Measurements from ENCODE around the gene UPP1.

UPP1 gene

DNA sequence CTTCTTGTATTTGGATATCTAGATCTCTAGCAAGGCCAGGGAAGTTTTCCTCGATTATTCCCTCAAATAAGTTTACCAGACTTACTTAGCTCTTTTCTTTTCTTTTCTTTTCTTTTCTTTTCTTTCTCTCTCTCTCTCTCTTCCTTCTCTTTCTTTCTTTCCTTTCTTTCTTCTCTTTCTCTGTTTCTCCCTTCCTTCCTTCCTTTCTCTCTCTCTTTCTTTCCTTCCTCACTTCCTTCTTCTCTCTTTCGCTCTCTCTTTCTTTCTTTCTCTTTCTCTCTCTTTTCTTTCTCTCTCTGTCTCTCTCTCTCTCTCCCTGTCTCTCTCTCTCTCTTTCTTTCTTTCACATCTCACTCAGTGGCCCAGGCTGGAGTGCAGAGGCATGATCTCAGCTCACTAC lies 37.0 kb downstream of the UPP1 start:
- DNase-seq (ENCODE audit: extremely low read depth, low read depth) = no peak
- TF ChIP-seq, protein P1, sequence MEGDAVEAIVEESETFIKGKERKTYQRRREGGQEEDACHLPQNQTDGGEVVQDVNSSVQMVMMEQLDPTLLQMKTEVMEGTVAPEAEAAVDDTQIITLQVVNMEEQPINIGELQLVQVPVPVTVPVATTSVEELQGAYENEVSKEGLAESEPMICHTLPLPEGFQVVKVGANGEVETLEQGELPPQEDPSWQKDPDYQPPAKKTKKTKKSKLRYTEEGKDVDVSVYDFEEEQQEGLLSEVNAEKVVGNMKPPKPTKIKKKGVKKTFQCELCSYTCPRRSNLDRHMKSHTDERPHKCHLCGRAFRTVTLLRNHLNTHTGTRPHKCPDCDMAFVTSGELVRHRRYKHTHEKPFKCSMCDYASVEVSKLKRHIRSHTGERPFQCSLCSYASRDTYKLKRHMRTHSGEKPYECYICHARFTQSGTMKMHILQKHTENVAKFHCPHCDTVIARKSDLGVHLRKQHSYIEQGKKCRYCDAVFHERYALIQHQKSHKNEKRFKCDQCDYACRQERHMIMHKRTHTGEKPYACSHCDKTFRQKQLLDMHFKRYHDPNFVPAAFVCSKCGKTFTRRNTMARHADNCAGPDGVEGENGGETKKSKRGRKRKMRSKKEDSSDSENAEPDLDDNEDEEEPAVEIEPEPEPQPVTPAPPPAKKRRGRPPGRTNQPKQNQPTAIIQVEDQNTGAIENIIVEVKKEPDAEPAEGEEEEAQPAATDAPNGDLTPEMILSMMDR (IDR thresholded peaks at IDR 0.05; ENCODE audit: low read depth, low read length) = no peak

DNA sequence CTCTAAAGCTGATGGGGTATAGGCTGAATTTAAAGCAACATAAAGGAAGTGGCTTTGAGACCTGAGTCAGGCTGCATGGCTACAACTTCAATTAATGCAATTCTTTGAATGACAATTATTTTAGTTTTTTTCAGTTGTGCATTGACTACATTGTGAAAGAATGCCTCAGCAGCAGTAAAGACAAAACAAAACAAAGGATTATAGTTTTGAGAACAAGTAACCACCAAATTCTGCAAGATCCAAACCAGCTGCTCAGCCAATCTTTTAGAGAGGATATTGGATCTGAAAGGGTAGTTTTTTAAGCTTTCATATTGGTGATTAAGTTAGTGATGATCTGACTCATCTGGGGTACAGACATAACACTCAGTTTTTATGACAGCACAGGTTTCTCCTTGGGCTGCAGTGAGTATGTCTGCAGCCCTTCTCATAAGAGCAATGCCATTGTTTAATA lies 41.6 kb downstream of the UPP1 start:
- TF ChIP-seq, protein P1 (IDR thresholded peaks at IDR 0.05; ENCODE audit: low read depth, low read length) = no peak
- DNase-seq (ENCODE audit: extremely low read depth, low read depth) = no peak

DNA sequence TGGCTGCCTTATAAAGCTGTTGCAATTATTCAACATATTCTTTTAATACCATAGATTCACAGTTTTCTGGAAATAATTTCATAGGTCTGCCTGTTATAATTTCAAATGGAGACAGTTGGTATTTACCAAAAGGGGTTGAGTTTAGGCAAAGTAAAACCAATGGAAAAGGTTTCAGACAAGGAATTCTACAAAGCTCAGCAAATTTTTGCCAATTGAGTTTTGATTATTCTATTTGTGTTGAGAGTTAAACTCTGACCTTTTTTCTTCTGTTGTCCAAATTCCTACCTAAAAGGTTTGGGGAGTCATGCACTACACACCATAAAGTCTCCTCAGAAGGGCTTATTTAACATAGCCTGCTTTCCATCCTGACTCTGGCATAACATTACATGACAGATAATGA lies 43.7 kb downstream of the UPP1 start:
- TF ChIP-seq, protein P1 (IDR thresholded peaks at IDR 0.05; ENCODE audit: low read depth, low read length) = no peak
- no peak for DNase-seq (ENCODE audit: extremely low read depth, low read depth)

DNA sequence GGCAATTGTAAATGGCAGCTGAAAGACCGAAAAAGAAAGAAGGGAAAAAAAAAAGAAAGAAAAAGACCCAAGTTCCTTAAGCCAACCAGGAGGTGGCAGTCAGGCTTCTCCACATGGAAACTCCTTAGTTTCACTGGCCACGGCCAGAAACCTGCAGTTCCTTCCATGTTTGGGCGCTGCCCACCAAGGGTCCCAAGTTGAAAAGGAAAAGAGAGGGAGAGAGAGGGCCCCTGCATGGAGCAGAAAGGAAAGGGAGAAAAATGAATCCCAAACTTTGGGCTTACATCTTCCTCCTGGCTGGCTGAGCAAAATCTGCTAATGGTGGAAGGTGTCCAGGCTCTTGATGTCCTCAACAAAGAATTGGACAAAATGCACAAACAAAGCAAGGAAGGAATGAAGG lies 50.4 kb downstream of the UPP1 start:
- DNase-seq (ENCODE audit: extremely low read depth, low read depth) = no peak

DNA sequence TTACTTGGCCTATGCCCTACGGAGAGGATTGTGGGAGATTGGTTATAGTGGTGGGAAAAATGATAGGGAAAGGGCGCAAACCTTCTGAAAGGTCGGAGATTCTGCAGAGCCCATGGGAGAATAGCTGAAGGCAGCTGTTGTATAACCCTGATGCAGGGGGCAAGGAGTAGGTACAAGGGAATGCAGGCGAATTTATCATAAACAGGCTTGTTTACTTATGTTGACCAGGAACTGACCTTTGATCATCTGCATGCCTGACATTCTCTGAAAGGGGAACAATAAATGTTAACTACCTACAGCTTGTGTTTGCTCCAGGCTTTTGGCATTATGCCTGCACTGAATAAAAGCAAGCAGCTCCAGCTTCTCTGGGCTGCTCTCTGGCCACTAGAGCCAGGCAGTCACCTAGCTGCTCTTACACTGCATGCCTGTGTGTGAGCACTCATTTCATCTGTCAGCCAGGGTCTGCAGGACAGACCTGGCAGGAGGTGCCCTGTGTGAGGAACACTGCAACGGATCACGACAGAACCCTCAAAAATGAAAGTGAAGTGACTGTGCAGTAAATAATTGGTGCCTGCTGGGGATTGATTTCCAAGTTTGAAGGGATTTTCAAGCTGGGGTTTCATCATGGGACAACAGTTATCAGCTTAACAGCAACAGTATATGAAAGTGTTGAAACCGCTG lies 51.1 kb downstream of the UPP1 start:
- TF ChIP-seq, protein P1 (IDR thresholded peaks at IDR 0.05; ENCODE audit: low read depth, low read length) = no peak
- peak; percentile 34 for DNase-seq (ENCODE audit: extremely low read depth, low read depth)

More for the DNA sequence above, 50.4 kb downstream of the UPP1 start:
- TF ChIP-seq, protein P1 (IDR thresholded peaks at IDR 0.05; ENCODE audit: low read depth, low read length) = peak; percentile 37

DNA sequence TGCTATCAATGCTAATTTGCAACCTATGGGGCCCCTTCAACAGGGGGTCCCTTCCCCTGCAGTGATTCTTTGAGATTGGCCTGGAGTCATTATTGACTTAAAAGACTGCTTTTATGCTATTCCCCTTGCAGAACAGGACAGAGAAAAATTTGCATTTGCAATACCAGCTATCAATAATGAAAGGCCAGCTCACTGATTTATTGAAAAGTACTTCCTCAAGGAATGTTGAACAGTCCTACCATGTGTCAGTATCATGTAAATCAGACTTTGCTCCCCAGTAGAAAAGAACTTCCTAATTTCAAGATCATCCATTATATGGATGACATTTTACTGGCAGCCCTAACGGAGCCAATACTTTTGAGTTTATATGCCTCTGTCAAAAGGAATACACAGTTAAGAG lies 52.5 kb downstream of the UPP1 start:
- DNase-seq (ENCODE audit: extremely low read depth, low read depth) = no peak
- TF ChIP-seq, protein P1 (IDR thresholded peaks at IDR 0.05; ENCODE audit: low read depth, low read length) = no peak

DNA sequence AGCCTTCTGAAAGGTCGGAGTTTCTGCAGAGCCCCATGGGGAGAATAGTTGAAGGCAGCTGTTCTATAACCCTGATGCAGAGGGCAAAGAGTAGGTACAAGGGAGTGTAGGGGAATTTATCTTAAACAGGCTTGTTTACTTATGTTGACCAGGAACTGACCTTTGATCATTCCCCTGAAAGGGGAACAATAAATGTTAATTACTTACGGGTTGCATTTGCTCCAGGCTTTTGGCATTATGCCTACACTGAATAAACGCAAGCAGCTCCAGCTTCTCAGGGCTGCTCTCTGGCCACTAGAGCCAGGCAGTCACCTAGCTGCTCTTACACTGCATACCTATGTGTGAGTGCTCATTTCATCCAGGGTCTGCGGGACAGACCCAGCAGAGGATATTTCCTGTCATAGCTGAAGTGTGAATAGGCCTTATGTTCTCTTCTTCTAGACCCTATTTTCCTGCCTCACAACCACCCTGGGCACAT lies 55.3 kb downstream of the UPP1 start:
- no peak for DNase-seq (ENCODE audit: extremely low read depth, low read depth)
- TF ChIP-seq, protein P1 (IDR thresholded peaks at IDR 0.05; ENCODE audit: low read depth, low read length) = no peak

Data from AG09319 (cell line).